Cerebellar nuclear complex (tissue), 1 donor: ENCODE results near the gene CACNA1B.
"Not testable (repeated sequence)": the region's sequence is repeated elsewhere in the genome, so short reads cannot be mapped to it uniquely, and the experiment has no call there.

Experiments used
- DNase-seq, 2 experiments: peaks; one replicate each; lab custom pipeline; 2025; lab: John Stamatoyannopoulos, UW

The CACNA1B gene

DNA sequence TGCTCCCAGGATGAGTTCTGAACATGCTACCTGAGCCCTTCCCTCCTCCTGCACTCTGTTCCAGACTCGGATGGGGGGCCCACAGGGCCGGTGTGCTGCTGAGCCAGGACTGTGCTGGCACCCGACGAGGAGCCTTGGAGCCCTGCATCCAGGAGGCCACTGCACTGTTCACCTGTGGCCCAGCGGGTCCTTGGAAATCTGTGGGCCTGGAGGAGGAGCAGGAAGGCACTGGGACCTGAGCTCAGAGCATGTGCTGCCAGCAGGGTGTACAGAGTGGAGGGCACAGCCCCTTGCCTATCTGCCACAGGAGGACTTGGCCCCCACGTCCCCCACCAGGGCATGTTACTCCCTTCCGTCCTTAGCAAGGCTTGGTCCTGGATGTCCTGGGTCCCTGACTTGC lies 265.9 kb downstream of the CACNA1B start:
- not testable (repeated sequence) for DNase-seq

- DNase-seq = not testable (repeated sequence)
Observed at GRCh38 chr9:138147556-138147955, 270.0 kb downstream of the CACNA1B start.

DNA sequence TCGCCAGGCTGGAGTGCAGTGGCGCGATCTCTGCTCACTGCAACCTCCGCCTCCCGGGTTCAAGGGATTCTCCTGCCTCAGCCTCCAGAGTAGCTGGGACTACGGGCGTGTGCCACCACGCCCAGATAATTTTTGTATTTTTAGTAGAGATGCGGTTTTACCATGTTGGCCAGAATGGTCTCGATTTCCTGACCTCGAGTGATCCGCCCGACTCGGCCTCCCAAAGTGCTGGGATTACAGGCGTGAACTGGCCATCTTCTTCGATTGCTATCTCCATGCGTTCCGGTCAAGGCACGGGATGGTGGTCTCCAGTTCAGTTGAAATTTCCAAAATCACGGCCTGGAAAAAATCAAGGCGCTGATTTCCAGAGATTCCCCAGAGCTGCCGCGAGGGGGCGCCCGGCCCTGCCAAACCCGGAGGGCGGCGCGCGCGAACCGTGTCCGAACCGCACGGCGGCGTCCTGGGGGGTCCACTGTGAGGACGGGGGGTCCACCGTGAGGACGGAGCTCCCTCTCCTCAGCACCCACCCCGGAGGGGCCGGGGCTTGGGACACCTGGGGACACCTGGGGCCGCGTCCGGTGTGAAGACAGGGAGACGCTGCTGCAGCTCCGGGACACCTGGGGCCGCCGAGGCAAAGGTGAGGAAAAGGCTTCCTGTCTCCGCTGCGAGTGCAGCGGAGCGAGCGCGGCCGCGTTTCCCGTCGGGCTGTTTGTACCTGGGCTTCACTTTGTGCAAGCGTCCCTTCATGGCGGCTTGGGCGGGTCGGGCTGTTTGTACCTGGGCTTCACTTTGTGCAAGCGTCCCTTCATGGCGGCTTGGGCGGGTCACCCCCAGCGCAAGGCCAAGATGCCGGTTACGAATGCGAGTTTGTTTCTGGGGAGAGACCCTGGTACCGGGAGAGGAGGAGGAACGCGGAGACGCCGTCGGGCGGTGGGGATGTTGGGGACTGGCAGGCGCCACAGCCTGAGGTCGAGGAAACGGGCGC lies 272.4 kb downstream of the CACNA1B start:
- not testable (repeated sequence) for DNase-seq

DNA sequence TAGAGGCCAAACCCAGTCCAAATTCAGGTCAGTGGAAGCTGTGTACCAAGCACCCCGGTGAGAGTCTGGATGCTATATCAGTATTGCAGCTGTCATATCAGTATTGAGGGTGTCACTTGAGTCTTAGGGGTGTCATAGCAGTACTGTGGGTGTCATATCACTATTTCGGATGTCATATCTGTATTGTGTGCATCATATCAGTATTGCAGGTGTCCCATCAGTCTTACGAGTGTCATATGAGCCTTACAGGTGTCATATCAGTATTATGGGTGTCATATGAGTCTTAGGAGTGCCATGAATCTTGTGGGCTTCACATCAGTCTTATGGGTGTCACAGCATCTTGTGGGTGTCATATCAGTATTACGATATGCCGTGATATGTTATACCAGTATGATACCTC lies 278.2 kb downstream of the CACNA1B start:
- not testable (repeated sequence) for DNase-seq

DNA sequence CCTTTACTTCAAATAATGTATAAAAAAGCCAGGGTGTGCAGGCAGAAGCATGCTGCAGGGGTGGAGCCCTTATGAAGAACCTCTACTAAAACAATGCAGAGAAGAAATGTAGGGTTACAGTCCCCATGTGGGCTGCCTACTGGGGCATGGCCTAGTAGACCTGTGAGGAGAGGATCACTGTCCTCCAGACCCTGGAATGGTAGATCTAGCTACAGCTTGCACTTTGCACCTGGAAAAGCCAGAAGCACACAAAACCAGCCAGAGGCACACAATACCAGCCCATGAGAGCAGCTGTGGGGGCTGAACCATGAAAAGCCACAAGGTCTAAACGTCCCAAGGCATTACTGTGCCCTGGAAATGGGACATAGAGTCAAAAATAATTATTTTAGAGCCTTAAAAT lies 289.2 kb downstream of the CACNA1B start:
- DNase-seq = not testable (repeated sequence)
